GM18867 (cell line): ENCODE results near the gene FRY.
"Not testable (repeated sequence)": the region's sequence is repeated elsewhere in the genome, so short reads cannot be mapped to it uniquely, and the experiment has no call there.

ENCODE experiments used
- ATAC-seq: cut with Tn5 transposase; IDR thresholded peaks from one replicate; pipeline ENCODE4 v1.9.1; 2021; ENCODE audit warnings: mild to moderate bottlenecking, moderate library complexity; ENCODE audit not compliant: unreplicated experiment

FRY gene

GRCh38 chr13:32031025-32031814 lies at the start of gene FRY:
TSS of gene FRY (plus strand) at chr13:32031774. CDS start at chr13:32031796, 22 bp downstream.
- peak; percentile 85 for ATAC-seq

- no peak for ATAC-seq
Measured at GRCh38 chr13:31982124-31982523, 49.5 kb upstream of the FRY start.

- no peak for ATAC-seq
Measured at GRCh38 chr13:31982540-31982939, 49.0 kb upstream of the FRY start.

DNA sequence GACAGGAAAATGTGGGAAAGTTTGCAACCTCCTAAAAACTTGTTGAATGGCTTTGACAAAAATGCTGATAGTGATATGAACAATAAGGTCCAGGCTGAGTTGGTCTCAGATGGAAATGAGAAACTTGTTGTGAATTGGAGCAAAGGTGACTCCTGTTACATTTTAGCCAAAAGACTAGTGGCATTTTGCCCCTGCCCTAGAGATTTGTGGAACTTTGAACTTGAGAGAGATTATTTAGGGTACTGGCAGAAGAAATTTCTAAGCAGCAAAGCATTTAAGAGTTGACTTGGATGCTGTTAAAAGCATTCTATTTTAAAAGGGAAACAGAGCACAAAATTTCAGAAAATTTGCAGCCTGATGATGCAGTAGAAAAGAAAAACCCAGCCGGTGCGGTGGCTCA lies 47.9 kb upstream of the FRY start:
- not testable (repeated sequence) for ATAC-seq

DNA sequence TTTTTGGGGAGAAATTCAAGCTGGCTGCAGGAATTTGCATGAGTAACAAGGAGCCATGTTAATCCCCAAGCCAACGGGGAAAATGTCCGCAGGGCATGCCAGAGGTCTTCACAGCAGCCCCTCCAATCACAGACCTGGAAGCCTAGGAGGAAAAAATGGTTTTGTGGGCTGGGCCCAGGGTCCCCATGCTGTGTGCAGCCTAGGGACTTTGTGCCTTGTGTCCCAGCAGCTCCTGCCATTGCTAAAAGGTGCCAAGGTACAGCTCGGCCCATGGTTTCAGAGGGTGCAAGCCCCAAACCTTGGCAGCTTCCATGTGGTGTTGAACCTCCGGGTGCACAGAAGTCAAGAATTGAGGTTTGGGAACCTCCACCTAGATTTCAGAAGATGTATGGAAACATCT lies 47.2 kb upstream of the FRY start:
- ATAC-seq: not testable (repeated sequence)

- no peak for ATAC-seq
Measured at GRCh38 chr13:31986676-31987470, 44.7 kb upstream of the FRY start.

- ATAC-seq: no peak
Measured at GRCh38 chr13:31987535-31988170, 43.9 kb upstream of the FRY start.

GRCh38 chr13:31994367-31994766 lies 37.2 kb upstream of the FRY start:
- ATAC-seq: not testable (repeated sequence)

DNA sequence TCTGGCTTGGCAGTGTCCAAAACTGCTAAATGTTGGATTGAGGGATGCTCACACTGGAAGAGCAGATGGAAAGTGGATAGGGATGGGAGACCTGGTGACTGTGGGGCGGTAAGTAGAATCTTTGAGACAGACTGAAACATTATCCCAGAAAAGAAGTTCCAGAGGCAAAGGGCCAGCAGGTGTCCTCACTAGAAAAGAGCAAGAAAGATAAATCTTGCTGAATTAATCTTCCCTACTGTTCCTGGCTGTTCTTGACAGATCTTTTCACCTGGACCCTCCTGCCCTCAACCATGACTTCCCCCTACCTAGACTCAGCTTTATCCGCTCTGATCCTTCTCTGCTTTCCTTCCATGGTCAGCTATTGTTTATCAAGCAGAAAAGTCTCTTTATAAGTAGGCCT lies 35.0 kb upstream of the FRY start:
- ATAC-seq: no peak

DNA sequence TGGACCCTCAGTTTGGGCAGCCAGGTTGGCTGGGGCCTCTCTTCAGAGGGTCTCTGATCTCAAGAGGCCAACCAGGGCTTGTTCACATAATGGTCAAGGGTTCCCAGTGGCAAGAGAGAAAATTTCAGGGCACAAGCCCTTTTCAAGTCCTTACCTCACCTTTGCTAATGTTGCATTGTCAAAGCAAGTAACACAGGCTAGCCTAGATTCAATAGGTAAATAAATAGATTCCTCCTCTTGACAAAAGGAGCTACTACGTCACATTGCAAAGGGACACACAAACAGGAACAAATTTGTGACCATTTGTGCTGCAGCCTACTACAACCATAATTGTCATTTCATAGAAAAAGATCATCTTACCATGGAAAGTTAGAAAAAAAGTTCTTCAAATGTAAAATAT lies 33.9 kb upstream of the FRY start:
- no peak for ATAC-seq

DNA sequence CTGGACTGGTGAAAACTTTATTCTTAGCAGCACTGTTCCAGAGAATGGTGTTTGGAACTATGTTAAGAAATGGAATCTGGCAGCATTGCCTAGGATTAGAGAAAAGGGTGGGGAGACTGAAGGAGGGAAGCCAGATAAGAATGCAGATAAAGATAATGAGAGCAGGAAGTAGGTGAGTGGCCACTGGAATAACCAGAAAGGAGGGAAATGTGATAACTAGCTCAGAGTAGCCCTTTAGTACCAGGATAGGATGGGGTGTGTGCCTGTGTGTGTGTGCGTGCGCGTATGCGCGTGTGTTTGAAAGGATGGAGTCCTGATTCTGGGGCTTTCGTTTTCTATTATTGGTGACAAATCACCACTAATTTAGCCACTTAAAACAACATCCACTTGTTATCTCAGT lies 33.4 kb upstream of the FRY start:
- no peak for ATAC-seq

DNA sequence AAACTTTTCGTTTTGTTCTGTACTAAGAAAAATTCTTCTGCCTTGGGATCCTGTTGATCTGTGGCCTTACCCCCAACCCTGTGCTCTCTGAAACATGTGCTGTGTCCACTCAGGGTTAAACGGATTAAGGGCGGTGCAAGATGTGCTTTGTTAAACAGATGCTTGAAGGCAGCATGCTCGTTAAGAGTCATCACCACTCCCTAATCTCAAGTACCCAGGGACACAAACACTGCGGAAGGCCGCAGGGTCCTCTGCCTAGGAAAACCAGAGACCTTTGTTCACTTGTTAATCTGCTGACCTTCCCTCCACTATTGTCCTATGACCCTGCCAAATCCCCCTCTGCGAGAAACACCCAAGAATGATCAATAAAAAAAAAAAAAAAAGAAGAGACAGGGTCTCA lies 30.8 kb upstream of the FRY start:
- ATAC-seq: not testable (repeated sequence)

- ATAC-seq: peak; percentile 95
Measured at GRCh38 chr13:32001154-32001768, 30.3 kb upstream of the FRY start.

GRCh38 chr13:32001769-32002168 lies 29.8 kb upstream of the FRY start:
- ATAC-seq: no peak

DNA sequence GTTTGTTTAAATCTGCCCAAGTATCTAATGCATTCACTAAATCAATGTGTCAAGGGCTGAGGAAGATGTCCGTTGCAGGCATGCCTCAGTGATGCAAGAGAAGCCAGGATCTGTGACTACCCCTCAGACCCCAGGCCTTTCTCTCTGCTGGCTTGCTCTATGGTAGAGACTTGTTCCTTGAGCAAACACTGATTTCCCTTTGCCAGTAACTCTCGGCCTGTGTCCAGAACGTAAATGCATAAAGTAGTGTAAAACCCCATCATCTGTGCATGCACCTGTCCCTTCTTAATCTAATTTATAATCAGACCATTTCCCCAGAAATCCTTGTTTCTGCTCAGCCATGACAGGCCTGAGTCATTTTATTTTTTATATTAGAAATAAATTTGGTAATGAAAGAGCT lies 28.7 kb upstream of the FRY start:
- ATAC-seq: no peak

GRCh38 chr13:32007494-32007893 lies 24.1 kb upstream of the FRY start:
- no peak for ATAC-seq

DNA sequence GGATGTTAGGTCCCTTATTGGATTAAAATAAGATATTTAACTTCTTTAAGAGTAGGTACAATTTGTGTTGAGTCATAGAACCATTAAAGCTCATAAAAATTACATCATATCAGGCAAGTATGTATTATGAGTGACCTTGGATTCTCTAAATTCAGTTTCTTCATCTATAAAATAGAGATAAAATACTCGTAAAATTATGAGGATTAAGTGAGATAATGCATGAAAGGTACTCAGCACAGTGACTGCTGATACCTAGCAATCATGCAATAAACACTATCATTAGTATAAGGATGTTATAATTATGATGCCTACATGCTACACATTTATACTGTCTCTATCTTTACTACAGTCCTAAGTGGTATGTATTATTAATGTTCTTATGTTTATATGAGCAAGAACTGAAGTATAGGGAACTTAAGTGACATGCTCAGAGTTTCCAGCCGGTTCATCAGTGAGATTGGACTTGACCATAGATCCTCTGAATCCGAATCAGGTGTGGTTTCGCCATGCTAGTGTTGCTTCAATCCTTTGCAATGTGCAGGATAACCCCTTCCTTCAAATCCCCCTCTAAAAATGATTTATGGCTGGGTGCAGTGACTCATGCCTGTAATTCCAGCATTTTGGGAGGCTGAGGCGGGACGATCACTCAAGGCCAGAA lies 22.9 kb upstream of the FRY start:
- no peak for ATAC-seq

DNA sequence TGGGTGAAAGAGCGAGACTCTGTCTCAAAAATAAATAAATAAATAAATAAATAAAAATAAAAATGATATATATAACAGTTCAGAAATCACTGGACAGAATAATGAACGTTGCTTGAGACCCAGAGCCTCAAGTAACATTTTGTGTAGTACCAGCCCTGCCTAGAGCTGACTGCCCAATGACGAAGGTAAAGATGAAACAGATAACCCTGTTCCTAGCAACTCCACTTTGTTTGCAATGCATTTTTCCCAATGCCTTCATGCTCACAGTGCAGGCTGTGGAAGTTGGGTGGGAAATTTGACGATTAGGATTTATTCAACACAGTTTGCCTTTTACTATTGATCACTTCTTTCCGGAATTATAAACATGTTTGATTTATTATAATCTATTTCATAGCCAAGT lies 22.2 kb upstream of the FRY start:
- no peak for ATAC-seq

DNA sequence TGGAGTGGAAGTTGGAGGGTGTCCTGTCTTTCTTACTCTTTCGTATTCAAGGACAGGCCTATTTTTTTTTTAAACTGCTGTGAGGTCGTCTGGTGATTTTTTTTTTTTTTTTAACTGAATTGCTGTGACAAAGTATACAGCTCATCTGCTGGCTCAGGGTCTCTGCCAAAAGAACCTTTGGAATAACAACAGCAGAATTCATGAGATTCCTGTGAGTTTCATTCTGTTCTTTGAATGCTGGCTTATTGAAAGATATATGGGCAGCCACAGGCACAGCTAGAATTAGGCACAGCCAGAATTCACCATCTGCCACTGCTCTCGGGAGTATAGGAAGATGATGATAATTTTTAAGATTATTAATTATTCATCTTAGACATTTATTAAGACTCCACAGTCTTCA lies 21.4 kb upstream of the FRY start:
- no peak for ATAC-seq

GRCh38 chr13:32011971-32012370 lies 19.6 kb upstream of the FRY start:
- ATAC-seq: no peak

- no peak for ATAC-seq
Measured at GRCh38 chr13:32013181-32013580, 18.4 kb upstream of the FRY start.
